Lower leg skin (tissue), 3 donors: ENCODE data around the gene ARHGAP24.

Source experiments
- CTCF ChIP-seq, 3 donors: fragments of 450-650 bp; IDR thresholded peaks; one replicate each; pipeline ENCODE4 v1.5.1; 2016; ENCODE audit warnings: antibody characterized with exemption in 3 of 3, mild to moderate bottlenecking in 3 of 3, moderate library complexity in 2 of 3
- POLR2A ChIP-seq, 2 donors: fragments of 450-650 bp; IDR thresholded peaks; one replicate each; pipeline ENCODE4 v1.6.1; 2016 to 2017; ENCODE audit warnings: antibody characterized with exemption in 2 of 2, mild to moderate bottlenecking in 1 of 2, moderate library complexity in 1 of 2

DNA sequence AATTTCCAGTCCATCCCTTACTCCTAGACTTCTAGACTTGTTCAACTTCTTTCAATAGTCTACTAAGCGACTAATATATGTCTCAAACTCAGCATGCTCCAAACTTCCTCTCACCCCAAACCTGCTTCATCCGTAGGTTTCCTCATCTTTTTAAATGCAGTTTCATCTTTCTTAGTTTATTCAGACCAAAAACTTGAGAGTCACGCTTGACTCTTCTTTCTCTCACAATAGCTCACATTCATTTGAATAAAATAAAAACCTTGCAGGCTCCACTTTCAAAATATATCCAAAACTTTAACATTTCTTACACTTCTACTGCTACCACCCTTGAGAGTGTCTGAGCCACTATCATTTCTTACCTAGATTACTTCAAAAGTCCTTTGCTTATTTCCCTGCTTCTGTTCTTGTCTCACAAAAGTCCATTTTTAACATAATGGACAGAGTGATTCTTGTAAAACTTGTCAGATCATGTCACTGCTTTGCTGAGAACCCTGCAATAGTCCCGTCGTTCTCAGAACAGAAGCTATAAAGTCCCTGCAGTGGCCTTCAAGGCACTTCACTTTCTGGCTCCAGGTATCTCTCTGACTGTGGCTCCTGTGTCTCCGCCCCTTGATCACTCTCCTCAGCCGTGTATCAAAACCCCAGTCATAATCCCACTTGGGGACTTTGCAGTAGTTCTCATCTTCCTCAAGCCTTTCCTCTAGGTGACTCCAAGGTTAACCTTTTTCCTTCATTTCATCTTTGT lies 167.6 kb downstream of the ARHGAP24 start:
- no peak for TF ChIP-seq CTCF (IDR thresholded peaks at IDR 0.05)
- no peak for TF ChIP-seq POLR2A (IDR thresholded peaks at IDR 0.05)
